Inflammatory macrophage treated with lipopolysaccharide for 4 hours (primary cell): ENCODE measurements around the gene DGKZ.
"Not testable (repeated sequence)": the region's sequence is repeated elsewhere in the genome, so short reads cannot be mapped to it uniquely, and the experiment has no call there.

Experiments used
- DNase-seq: peaks from one replicate; pipeline ENCODE4 v3.0.0-alpha.2; 2020

The DGKZ gene

DNA sequence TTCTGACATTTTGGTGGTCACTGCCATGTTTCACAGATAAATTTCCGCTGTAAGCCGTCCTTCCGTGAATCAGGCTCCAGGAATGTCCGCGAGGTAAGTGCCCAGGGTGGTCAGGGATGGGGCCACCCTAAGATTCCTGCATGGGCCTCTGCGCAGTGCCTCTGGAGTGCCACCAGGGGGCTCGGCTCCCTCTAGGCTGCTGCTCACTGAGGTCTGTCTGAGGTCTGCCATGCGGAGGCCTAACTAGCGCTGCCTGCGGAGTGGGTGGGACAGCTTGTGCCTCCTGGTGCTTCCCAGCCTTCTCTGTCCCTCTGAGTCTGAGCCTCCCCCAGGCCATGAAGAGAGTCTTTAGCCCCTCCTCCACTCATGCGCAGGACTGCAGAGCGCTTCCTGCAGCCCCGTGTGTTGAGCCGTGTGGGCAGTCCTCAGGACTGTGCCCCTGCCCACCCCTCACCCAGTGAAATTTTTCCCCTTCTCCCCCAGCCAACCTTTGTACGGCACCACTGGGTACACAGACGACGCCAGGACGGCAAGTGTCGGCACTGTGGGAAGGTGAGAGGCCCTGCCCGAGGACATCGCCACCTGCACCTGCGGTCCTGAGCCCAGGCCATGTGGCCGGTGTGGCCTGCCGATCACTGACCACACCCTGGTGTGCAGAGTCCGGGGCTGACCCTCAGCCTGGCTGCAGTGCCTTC is 22.3 kb downstream of the DGKZ start:
- DNase-seq: peak; percentile 56

DNA sequence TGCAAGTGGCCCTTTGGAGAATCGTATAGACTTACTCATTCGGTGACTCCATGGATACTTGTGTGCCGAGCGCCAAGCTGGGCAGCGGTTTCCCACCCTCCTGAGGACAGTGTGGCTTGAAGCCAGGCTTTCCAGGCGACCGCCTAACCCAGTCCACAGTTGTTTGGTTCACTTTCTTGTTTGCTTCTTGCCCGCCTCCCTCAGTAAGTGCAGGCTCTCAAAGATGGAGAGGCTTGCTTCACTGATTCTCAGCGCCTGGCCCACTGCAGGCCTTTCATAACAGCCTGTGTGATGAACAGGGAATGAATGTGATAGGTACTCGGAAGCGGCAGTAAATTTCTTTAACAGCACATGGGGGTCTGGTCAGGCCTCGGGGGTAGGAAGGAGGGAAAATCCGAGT is 23.0 kb downstream of the DGKZ start:
- no peak for DNase-seq

DNA sequence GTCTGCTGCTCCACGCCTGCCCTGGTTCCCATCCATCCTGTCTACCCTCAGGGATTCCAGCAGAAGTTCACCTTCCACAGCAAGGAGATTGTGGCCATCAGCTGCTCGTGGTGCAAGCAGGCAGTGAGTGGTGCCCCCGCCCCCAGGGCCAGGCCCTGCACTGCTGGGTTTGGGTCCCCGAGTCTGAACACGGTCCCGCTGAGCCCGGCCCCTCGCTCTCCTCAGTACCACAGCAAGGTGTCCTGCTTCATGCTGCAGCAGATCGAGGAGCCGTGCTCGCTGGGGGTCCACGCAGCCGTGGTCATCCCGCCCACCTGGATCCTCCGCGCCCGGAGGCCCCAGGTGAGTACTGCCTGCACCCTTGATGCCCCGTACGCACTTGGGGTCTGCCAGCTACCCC is 24.0 kb downstream of the DGKZ start:
- DNase-seq: not testable (repeated sequence)

DNA sequence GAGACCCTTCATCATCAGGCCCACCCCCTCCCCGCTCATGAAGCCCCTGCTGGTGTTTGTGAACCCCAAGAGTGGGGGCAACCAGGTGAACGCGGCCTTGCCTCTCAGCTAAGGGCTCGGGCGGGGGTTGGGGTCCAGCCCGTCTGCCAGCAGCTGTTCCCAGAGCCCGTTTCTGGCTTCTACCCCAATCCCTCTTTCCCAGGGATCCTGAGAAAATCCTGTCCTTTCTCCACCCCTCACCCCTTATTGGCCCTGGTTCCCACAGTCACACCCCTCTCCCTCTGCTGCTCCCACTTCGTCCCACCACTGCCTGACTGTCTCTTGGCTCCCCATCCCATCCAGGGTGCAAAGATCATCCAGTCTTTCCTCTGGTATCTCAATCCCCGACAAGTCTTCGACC is 24.8 kb downstream of the DGKZ start:
- no peak for DNase-seq

DNA sequence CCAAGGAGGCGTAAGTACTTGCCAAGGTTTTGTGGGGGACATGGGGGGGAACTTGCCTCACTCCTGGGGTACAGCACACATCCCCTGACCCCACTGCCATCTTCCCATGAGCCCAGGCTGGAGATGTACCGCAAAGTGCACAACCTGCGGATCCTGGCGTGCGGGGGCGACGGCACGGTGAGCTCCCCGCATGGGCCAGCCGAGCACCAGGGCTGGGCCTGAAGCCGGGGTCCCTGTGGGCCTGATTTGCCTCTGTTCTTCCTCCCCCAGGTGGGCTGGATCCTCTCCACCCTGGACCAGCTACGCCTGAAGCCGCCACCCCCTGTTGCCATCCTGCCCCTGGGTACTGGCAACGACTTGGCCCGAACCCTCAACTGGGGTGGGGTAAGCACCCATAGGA is 25.2 kb downstream of the DGKZ start:
- DNase-seq: not testable (repeated sequence)

DNA sequence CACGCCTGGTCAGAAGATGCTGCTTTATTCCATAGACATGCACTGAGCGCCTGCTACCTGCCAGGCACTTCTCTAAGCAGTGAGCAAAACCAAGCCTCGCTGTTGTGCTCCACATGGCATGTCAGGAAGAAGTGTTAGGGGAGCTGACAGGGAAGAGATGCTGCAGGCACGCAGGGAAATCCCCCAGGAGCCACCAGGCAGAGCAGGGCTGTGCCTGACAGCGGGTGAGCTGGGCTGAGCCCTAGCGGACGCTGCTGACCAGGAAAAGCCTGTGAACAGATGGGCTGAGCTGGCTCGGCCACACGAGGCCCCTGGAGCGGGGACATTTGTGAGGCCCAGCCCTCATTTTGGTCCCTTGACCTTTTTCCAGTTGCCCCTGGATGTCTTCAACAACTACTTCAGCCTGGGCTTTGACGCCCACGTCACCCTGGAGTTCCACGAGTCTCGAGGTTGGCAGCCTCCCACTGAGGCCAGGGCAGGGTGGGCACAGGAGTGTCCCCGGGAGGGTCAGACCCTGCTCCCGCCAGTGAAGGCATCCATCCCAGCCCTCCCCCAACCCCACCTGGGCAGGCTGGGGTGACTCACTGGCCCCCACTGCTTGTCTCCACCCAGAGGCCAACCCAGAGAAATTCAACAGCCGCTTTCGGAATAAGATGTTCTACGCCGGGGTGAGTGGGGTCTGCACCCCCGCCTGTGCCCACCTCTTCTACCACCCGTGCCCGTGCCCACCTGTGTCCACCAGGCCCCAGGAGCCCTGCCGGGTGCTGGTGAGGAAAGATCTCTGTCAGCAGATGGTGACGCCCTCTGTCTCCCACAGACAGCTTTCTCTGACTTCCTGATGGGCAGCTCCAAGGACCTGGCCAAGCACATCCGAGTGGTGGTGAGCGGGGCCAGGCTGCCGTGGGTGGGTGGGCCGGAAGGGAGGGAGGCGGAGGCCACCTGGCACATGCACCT is 26.8 kb downstream of the DGKZ start:
- DNase-seq: no peak

DNA sequence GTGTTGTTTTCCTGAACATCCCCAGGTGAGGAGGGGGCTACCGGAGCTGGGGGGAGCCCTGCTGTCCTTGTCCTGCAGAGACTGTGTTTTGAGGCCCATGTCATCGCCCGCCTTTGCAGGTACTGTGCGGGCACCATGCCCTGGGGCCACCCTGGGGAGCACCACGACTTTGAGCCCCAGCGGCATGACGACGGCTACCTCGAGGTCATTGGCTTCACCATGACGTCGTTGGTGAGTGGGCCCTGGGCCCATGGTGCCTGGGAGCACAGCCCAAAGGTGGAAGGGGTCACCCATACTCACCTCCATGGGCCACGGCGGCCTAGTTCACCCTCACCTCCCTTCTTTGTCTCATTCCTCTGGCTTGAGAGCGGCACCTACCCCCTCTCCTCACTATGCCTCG is 27.6 kb downstream of the DGKZ start:
- no peak for DNase-seq

DNA sequence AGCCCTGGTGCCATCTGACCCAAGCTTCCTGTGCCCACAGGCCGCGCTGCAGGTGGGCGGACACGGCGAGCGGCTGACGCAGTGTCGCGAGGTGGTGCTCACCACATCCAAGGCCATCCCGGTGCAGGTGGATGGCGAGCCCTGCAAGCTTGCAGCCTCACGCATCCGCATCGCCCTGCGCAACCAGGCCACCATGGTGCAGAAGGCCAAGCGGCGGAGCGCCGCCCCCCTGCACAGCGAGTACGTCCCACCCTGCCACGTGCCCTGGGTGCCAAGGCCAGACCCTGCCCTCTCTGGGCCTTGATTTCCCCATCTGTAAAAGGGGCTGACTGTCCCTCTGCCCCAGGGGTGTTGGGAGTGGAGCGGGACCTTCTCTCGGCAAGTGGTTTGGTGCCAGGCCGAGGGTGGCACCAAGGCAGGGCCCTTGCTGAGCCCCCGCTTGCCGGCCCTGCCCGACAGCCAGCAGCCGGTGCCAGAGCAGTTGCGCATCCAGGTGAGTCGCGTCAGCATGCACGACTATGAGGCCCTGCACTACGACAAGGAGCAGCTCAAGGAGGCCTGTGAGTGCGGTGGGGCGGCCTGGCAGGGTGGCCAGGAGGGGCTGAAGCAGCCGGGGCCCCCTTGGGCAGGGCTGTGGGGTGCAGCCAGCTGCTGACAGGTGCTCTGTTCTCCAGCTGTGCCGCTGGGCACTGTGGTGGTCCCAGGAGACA is 28.3 kb downstream of the DGKZ start:
- no peak for DNase-seq

DNA sequence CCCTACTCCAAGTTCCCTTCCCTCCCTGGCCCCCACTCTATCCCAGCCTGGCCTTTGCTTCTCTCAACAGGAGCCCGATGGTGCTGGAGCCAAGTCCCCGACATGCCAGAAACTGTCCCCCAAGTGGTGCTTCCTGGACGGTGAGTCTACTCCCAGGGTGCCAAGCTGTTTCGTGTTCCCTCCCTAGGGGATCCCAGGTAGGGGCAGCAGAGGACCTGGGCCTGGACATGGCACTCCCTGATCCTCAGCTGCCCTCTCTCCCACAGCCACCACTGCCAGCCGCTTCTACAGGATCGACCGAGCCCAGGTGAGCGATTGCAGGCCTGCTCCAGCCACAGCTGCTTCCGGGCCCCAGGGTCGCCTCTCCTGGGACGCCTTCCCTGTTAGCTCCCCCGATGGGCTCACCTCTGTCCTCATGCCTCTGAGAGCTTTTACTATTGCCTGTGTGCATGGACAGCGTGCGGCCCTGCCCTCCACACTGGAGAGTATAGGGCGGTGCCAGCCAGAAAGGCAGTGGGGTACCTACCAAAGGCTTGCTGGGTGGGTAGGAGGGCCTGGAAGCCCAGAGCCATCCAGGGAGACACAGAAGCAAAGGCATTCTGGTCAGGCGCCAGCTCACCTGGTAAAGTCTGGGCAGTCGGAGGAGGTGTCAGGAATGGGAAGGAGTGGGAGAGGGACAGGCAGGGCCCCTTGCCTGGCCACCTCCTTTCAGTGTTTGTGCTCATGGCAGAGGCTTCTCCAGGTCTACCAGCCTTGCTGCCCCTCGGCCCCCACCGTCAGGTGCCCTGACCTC is 29.2 kb downstream of the DGKZ start:
- DNase-seq: no peak

DNA sequence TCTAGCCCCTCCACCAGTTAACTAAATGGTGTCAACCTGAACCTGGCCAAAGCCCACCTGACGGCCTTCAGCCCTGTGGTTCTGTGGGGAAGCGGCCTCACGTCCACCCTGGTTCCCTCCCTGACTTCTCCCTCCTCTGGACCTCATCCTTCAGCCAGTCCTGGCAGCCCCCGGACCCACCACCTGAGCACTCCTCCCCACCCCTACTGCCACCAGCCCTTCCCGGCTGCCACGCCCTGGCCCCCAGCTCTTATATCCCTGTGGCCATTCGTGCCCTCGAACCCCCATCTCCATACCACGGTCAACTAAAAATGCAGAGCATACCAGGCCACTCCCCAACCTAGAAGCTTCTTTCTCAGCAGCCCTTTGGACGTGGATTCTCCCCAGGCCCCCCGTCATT is 30.0 kb downstream of the DGKZ start:
- no peak for DNase-seq

DNA sequence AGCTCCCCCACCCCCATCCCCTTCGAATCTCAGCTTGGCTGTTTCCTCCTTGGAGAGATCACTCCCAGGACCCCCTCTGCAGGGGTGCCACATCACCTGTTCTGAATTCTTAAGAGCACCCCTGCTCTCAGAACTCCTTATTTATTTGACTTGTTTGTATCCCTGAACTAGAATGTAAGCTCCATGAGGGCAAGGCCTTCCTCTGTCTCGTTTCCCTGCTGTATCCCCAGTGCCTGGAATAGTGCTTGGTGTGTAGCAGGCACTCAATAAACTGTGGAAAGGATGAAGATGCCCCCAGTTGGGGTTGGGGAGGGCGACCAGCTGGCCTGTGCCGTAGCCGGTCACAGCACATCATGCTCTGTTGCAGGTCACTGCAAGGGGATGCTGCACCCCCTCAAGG is 30.6 kb downstream of the DGKZ start:
- DNase-seq: no peak

DNA sequence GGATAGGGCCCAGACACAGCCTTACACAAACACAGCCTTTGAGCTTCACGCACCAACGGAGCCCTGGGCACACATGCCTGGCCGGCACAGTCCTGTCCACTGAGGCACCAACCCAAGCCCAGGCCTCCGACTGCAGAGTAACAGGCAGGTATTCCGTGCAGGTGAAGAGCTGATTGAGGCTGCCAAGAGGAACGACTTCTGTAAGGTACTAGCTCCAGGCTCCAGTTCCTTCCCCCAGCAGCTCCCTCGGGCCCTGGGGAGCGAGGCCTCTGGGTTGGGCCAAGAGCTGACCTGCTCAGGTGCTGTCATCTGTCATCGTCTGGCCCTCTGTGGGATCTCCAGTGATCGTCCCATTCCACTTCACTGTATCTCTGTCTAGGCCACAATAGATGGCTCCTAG is 31.0 kb downstream of the DGKZ start:
- DNase-seq: no peak

DNA sequence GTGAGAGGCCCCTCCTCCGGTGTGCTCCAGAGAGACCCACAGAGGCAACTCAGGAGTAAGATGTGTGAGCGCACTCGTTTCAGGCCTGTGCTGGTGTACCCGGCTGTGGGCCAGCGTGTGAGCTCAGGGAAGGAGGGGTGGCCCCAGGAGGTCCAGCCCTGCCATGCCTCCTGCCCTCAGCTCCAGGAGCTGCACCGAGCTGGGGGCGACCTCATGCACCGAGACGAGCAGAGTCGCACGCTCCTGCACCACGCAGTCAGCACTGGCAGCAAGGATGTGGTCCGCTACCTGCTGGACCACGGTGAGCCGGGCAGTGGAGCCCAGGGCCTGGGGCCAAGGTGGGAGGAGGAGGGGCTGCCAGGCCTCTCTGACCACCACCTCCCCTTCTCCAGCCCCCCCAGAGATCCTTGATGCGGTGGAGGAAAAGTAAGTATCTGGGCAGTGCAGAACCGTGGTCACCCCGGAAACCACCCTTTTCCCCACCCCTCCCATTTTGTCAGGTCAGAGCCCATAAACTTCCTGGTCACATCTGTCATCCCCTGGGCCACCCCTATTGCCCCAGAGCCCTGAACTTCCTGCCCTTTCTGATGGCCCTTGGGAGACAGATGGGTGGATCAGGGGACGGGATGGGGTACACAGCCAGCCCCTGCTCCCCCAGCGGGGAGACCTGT is 31.7 kb downstream of the DGKZ start:
- no peak for DNase-seq

DNA sequence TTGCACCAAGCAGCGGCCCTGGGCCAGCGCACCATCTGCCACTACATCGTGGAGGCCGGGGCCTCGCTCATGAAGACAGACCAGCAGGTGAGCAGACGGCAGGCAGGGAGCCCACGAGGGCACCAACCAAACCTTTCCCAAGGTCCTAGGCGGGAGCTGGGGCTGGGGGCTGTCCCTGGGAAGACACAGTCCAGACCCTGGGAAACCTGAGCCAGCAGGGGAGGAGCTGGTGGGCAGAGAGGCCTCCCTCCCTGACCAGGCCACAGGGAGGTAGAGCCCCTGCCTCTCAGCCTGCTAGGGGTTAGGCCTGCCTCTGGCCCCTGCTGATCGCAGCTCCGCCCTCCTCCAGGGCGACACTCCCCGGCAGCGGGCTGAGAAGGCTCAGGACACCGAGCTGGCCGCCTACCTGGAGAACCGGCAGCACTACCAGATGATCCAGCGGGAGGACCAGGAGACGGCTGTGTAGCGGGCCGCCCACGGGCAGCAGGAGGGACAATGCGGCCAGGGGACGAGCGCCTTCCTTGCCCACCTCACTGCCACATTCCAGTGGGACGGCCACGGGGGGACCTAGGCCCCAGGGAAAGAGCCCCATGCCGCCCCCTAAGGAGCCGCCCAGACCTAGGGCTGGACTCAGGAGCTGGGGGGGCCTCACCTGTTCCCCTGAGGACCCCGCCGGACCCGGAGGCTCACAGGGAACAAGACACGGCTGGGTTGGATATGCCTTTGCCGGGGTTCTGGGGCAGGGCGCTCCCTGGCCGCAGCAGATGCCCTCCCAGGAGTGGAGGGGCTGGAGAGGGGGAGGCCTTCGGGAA is 32.4 kb downstream of the DGKZ start:
- not testable (repeated sequence) for DNase-seq

DNA sequence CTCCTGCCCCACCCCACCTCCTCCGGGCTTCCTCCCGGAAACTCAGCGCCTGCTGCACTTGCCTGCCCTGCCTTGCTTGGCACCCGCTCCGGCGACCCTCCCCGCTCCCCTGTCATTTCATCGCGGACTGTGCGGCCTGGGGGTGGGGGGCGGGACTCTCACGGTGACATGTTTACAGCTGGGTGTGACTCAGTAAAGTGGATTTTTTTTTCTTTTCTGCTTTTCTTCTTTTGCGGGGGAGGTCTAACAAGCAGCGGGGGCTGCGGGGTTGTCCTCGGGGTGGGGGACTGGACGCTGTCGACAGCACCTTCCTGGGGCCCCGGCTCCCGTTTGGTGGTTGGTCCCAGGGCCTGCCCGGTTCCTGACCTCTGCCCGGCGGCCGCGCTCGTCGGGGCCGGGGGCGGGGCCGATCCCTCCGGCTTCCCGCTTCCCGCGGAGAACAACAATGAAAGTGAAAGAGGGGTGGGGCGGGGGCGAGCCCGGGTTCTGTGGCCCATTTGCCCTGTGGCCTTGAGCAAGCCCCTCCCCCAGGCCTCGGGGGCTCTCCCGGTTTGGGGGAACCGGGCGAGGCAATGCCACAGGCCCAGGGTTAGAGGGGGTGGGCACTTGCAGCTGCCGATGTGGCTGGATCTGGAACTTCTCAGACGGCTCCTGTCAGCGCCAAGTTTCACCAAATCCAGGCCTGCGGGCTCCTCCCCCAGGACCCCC is 33.2 kb downstream of the DGKZ start:
- peak; percentile 82 for DNase-seq

DNA sequence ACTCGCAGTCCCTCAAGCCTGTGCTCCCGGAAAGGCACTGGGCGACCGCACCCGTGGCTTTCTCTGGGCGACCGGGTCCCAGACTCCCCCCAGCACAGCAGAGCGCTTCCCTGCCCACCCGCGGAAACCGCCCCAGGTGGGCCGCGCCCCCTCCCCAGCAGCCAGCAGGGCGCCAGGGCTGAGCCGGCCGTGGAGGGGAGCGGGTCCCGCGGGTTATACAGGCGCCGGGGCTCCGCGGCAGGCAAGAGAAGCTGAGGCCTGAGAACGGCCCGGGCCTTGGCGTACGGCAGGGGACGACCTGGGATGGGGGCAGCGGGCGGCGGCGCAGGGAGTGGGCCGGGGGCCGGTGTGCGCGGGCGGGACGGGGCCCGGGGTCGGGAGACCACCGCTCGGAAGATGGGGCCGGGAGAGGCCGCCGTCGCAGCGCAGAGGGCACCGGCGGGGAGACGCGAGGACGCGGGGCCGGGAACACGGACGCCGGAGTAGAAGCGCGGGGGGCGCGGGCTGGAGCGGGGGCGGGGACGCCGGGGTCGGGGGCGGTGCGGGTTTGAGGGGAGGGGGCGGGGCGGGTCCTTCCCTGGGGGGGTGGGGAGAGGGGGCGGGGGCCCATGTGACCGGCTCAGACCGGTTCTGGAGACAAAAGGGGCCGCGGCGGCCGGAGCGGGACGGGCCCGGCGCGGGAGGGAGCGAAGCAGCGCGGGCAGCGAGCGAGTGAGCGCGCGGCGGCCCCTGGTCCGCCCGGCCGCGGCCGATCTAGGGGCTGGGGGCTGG is 34.0 kb downstream of the DGKZ start, which contains the start of gene MDK:
TSS of gene MDK (plus strand) at position 622 of the 771 bp plus-strand sequence. CDS start 389 bp downstream, outside the sequence.
- DNase-seq: no peak

DNA sequence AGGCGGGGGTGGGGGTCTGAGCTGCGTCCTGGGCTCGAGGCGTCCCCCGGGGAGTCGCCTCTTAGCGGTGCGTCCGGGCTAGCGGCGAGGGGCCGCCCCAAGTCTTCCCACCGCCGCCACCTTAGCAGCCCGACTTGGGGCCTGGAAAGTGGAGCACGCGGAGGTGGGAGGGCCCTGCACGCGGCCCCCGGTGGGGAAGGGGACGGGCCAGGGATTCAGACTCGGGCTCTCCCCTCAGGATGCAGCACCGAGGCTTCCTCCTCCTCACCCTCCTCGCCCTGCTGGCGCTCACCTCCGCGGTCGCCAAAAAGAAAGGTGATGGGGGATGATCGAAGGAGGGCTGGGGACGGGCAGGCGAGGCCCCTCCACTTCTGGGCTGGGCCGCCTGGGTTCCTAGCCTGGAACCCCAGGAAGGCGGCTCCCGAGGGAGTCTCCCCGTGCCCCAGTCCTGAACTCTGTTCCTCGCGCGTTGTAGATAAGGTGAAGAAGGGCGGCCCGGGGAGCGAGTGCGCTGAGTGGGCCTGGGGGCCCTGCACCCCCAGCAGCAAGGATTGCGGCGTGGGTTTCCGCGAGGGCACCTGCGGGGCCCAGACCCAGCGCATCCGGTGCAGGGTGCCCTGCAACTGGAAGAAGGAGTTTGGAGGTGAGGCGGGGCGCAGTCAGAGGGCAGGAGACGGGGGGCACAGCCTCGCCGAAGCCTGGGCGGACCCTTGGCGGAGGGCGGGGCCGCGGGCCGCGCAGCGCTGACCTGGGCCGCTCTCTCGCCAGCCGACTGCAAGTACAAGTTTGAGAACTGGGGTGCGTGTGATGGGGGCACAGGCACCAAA is 34.8 kb downstream of the DGKZ start:
- DNase-seq: no peak

DNA sequence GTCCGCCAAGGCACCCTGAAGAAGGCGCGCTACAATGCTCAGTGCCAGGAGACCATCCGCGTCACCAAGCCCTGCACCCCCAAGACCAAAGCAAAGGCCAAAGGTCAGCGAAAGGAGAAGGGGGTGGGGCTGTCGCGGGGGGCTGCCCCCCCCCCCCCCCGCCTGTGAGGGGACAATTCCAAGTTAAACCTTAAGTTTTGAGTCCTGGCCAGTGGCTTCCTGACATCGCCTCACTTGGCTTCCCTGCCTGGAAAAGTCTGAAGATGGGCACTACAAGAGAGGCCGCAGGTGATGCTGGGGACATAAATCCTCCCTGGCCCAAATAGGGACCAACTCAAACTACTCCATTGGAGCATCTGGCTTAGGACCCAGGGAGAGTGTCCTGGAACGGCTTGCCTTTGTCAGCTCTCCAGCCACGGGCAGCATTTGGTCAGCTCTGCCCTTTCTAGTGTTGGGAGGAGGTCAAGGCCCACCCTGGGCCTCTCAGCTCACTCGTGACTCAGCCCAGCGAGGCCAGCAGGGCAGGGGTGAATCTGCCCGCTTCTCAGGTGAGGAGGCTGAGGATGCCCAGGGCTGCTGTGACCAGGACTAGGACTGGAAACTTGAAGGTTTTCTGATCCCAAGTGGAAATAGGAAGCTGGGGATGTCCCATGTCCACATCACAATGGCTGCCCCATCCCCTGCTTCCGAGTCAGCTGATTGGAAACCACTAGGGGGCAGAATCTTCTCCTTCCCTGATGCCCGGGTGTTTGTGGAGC is 35.6 kb downstream of the DGKZ start:
- peak; percentile 48 for DNase-seq
